RWPE2 (cell line): Measurements from ENCODE around the gene IQGAP2.
"Not testable (repeated sequence)": the region's sequence is repeated elsewhere in the genome, so short reads cannot be mapped to it uniquely, and the experiment has no call there.

Source experiments
- ATAC-seq: fragments of 200-7000 bp; cut with Tn5 transposase; 3 replicates; pipeline ENCODE4 v1.9.1; 2021; ENCODE audit warnings: low read depth
- DNase-seq: peaks from one replicate; pipeline ENCODE4 v3.0.0-alpha.2; 2020; ENCODE audit warnings: low spot score
- H3K27ac ChIP-seq: fragments of 450-650 bp; 2 replicates; pipeline ENCODE4 v1.5.1; 2017; ENCODE audit warnings: mild to moderate bottlenecking; ENCODE audit not compliant: poor library complexity, severe bottlenecking
- H3K27me3 ChIP-seq: fragments of 250-450 bp; sonication (Bioruptor Pico); 2 replicates; pipeline ENCODE4 v1.5.1; 2021; ENCODE audit warnings: mild to moderate bottlenecking, moderate library complexity; ENCODE audit not compliant: insufficient read depth, poor library complexity, severe bottlenecking
- H3K36me3 ChIP-seq: fragments of 250-450 bp; sonication (Bioruptor Pico); 2 replicates; pipeline ENCODE4 v1.5.1; 2020; ENCODE audit warnings: low read depth, mild to moderate bottlenecking, moderate library complexity
- H3K4me1 ChIP-seq: fragments of 250-450 bp; sonication (Bioruptor Pico); 2 replicates; pipeline ENCODE4 v1.5.1; 2021; ENCODE audit warnings: mild to moderate bottlenecking, moderate library complexity; ENCODE audit not compliant: insufficient read depth, poor library complexity, severe bottlenecking
- H3K4me3 ChIP-seq: fragments of 250-450 bp; sonication (Bioruptor Pico); 2 replicates; pipeline ENCODE4 v1.5.1; 2021; ENCODE audit warnings: mild to moderate bottlenecking, moderate library complexity; ENCODE audit not compliant: severe bottlenecking
- H3K9me3 ChIP-seq: fragments of 250-450 bp; sonication (Bioruptor Pico); 2 replicates; pipeline ENCODE4 v1.5.1; 2021; ENCODE audit warnings: mild to moderate bottlenecking, moderate library complexity; ENCODE audit not compliant: severe bottlenecking
- TF ChIP-seq, protein P1 (sequence below): fragments of 450-650 bp; IDR thresholded peaks from one replicate; pipeline ENCODE4 v1.5.1; 2017; ENCODE audit warnings: mild to moderate bottlenecking, moderate library complexity; ENCODE audit not compliant: poor library complexity, severe bottlenecking

Gene IQGAP2

DNA sequence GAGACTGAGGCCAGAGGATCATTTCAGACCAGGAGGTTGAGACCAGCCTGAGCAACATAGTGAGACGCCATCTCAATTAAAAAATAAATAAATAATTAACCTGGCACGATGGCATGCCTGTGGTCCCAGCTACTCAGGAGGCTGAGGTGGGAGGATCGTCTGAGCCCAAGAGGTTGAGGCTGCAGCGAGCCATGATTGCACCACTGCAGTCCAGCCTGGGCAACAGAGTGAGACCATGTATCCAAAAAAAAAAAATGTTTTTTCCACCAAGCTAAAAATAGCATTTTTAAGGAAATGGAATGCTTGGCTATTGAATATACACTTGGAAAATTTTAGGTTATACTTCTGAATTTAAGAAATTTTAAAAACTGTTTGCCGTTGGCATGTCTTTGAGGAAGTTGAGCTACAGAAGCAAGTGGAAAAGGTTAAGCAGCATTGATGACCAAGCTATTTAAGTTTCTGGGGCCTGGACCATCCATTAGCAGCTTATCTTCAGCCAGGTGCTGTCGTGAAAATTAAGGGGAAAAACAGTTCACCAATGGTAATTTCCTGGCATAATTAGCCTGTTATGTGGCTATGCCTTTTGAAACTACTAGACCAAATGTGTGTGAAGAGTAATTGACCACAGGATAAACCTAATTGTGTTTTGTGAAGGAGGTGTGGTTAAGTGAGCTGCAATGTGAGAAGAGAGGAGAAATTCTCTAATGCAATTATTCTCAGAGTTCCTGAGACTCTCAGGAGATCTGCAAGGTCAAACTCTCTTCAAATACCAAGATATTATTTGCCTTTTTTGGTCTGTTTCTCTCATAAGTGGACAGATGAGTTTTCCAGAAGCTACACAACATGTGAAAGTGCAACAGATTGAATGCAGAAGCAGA is 333.8 kb downstream of the IQGAP2 start:
- H3K4me3 ChIP-seq, result no peak overlapping the region
- DNase-seq, result no peak
- no peaks in the 10 kb centered on the region for H3K4me1 ChIP-seq
- H3K36me3 ChIP-seq, result no peaks in the 10 kb centered on the region; the same call in 1 of the 2 replicates
- TF ChIP-seq, protein P1, sequence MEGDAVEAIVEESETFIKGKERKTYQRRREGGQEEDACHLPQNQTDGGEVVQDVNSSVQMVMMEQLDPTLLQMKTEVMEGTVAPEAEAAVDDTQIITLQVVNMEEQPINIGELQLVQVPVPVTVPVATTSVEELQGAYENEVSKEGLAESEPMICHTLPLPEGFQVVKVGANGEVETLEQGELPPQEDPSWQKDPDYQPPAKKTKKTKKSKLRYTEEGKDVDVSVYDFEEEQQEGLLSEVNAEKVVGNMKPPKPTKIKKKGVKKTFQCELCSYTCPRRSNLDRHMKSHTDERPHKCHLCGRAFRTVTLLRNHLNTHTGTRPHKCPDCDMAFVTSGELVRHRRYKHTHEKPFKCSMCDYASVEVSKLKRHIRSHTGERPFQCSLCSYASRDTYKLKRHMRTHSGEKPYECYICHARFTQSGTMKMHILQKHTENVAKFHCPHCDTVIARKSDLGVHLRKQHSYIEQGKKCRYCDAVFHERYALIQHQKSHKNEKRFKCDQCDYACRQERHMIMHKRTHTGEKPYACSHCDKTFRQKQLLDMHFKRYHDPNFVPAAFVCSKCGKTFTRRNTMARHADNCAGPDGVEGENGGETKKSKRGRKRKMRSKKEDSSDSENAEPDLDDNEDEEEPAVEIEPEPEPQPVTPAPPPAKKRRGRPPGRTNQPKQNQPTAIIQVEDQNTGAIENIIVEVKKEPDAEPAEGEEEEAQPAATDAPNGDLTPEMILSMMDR, result no peak
- ATAC-seq, result no peak
- no peaks in the 10 kb centered on the region for H3K9me3 ChIP-seq
- H3K27me3 ChIP-seq, result no peaks in the 10 kb centered on the region
- no peak overlapping the region for H3K27ac ChIP-seq

DNA sequence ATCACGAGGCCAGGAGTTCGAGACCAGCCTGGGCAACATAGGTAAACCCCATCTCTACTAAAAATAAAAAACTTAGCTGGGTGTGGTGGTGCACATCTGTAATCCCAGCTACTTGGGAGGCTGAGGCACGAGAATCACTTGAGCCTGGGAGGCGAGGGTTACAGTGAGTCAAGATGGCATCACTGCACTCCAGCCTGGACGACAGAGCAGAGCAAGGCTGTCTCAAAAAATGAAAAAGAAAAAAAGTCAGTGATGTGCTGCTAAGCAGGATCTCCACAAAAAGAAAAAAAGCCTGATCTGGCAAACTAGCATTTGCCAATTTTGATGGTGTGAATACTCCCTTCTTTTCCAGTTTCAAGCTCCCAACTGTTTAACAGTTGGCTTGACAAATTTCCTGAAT is 334.8 kb downstream of the IQGAP2 start:
- Histone ChIP-seq H3K9me3 (no peaks in the 10 kb centered on the region), H3K36me3 (no peaks in the 10 kb centered on the region), H3K27me3 (no peaks in the 10 kb centered on the region), H3K4me3 (no peak overlapping the region), H3K27ac (no peak overlapping the region), H3K4me1 (no peaks in the 10 kb centered on the region)
- DNase-seq, result no peak
- TF ChIP-seq, protein P1, result no peak
- ATAC-seq, result no peak

DNA sequence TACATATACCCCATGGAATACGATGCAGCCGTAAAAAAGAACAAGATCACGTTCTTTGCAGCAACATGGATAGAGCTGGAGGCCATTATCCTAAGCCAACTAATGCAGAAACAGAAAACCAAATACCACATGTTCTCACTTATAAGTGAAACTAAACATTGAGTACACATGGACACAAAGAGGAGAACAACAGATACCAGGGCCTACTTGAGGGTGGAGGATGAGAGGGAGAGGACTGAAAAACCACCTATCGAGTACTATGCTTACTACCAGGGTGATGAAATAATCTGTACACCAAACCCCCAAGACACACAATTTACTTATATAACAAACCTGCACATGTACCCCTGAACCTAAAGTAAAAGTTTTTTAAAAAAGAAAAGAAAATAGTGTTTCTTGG is 338.4 kb downstream of the IQGAP2 start:
- not testable (repeated sequence) for H3K4me3 ChIP-seq, H3K4me1 ChIP-seq, H3K27ac ChIP-seq, ATAC-seq, H3K36me3 ChIP-seq, DNase-seq, H3K9me3 ChIP-seq, H3K27me3 ChIP-seq

DNA sequence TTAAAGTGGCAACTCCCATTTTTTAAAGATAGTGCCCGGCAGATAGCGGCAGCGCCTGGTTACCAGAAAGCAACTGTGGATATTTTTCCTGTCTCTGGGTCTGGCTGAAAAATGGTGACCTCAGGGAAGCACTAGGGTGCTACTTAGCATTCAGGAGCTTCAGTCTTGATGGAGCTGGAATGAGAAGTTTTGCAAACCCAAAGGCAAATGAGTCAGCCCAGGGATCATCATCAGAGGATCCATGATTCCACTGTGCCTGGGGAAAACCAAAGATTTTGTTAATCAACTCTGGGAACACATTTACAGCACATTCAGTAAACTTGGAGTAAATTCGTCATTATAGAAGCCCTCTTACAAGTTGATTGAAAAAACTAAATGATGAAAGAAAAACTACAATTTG is 339.5 kb downstream of the IQGAP2 start:
- ATAC-seq, result no peak
- no peak overlapping the region for H3K4me3 ChIP-seq
- no peaks in the 10 kb centered on the region for H3K9me3 ChIP-seq
- H3K27ac ChIP-seq, result no peak overlapping the region
- no peaks in the 10 kb centered on the region for H3K4me1 ChIP-seq
- TF ChIP-seq, protein P1, result no peak
- no peaks in the 10 kb centered on the region for H3K27me3 ChIP-seq
- no peaks in the 10 kb centered on the region for H3K36me3 ChIP-seq
- DNase-seq, result no peak

DNA sequence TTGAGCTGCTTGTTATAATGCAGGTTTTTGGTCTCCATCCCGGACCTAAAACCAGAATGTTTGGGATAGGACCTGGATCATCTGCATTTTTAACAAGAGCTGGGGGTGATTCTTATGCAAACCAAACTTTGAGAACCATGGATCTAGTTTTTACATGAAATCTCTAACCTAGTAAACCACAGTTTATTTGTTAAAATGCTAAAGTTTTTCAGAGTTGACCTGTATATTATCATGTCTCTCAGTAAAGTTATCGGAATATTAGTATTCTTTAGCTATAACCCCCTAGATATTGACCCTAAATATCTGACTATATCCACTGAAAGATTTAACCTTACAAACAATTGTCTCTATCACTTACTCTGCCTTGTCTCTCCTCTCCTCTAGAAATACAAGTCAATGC is 341.5 kb downstream of the IQGAP2 start:
- no peaks in the 10 kb centered on the region for H3K4me1 ChIP-seq
- no peaks in the 10 kb centered on the region for H3K9me3 ChIP-seq
- no peak overlapping the region for H3K4me3 ChIP-seq
- H3K27ac ChIP-seq, result no peak overlapping the region
- TF ChIP-seq, protein P1, result no peak
- ATAC-seq (no peak), DNase-seq (no peak)
- no peaks in the 10 kb centered on the region for H3K36me3 ChIP-seq
- H3K27me3 ChIP-seq, result no peaks in the 10 kb centered on the region
